Forelimb muscle (tissue), 1 donor: ENCODE results near the gene DAZAP1. TPM values are rescaled to one million over a fixed set of nuclear protein-coding genes. Genes with fewer than 3 reads are reported as not detected.
"Not testable (repeated sequence)": the region's sequence is repeated elsewhere in the genome, so short reads cannot be mapped to it uniquely, and the experiment has no call there.

Source experiments
- DNase-seq: peaks from one replicate; pipeline ENCODE4 v3.0.0-alpha.2; 2013; ENCODE audit warnings: low read depth
- polyA plus RNA-seq: library from polyadenylated mRNA; unstranded; fragments of 120-200 nt; gene quantifications from one replicate; pipeline ENCODE4 v1.2.1, GENCODE V29; 2013; ENCODE audit not compliant: insufficient read length

Gene DAZAP1
- polyA plus RNA-seq, 1 donor, result 66.9 TPM

DNA sequence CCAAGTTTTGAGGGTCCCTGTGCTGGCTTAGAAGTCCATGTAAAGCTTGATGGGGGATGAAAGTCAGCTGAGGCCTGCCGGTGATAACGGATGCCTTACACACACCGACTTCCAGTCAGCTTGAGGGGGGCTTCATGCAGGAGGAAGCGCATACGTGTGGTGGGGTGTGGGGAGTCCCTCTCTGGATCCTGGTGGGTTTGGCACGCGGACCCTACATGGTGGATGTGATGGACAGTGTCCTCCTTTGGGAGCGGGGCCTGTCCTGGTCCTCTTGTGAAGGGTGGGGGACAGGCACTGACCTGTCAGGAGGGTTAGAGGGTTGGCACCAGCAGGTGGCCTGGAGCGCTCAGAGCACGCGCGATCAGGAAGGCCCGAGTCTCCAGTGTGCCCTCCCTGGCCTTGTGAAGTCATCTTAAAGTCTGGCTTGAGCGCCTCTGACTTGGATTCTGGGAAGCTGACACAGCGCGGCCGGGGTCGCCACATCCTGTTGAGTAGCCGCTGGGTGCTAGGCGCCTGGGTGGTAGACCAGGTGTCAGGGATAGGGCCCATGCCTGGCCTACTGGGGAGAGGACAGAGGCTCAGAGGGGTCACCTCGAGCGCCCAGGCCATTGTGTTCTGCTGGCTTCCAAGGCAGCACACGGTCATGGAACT lies 2.9 kb downstream of the DAZAP1 start:
- DNase-seq, result no peak

GRCh38 chr19:1410789-1411188 lies 3.4 kb downstream of the DAZAP1 start:
- no peak for DNase-seq

- no peak for DNase-seq
Observed at GRCh38 chr19:1411255-1412191, 4.1 kb downstream of the DAZAP1 start.

DNA sequence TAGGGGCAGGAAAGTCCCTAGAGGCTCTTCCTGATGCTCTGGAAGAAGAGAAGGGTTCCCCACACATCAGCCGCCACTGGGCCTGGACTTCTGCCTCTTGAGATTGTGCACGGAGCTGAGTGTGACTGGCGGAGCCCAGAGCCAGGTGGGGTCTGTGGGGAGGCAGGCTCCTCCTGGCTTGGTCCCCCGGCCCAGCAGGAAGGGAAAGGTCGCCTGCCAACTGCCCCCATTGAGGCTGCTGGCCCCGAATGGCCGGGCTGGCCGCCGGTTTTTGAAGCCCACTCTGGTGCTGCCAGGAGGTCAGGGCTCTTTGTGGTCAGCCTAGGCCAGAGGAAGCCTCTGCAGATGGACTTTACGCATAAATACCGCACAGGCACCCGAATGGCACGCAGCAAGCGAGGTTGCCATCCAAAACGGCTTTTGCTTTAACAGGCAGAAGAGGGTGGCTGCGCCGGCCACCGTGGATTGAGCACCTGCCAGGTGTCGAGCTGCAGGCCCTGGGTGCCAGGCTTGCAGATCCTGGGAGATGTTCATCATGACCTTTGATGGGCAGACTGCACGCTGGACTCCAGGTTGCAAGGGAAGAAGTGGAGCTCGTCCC lies 5.0 kb downstream of the DAZAP1 start:
- no peak for DNase-seq

- DNase-seq, result no peak
Observed at GRCh38 chr19:1412995-1413800, 5.8 kb downstream of the DAZAP1 start.

- no peak for DNase-seq
Observed at GRCh38 chr19:1416014-1416841, 8.8 kb downstream of the DAZAP1 start.

GRCh38 chr19:1417145-1417544 lies 9.8 kb downstream of the DAZAP1 start:
- DNase-seq, result no peak

GRCh38 chr19:1417681-1418495 lies 10.5 kb downstream of the DAZAP1 start:
- DNase-seq, result no peak

DNA sequence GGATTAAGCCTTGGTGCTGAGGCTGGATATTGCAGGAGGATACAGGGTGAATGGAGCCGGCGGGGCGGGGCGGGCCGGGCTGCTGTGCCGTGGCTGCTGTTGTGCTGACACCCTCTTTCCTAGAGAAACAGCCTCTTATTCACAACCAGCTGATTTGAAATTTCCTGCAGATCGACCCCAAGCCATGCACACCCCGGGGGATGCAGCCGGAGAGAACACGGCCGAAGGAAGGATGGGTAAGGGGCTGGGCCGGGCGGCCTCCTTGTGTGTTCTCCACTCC lies 11.1 kb downstream of the DAZAP1 start:
- DNase-seq, result no peak

GRCh38 chr19:1418951-1419738 lies 11.8 kb downstream of the DAZAP1 start:
- no peak for DNase-seq

DNA sequence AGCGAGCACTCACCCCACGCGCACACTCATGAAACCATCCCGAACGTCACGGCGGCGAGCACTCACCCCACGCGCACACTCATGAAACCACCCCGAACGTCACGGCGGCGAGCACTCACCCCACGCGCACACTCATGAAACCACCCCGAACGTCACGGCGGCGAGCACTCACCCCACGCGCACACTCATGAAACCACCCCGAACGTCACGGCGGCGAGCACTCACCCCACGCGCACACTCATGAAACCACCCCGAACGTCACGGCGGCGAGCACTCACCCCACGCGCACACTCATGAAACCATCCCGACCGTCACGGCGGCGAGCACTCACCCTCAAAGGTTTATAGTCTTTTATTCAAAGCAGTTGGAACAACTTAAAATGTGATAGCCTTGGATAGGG lies 12.7 kb downstream of the DAZAP1 start:
- DNase-seq, result not testable (repeated sequence)

- DNase-seq, result no peak
Observed at GRCh38 chr19:1420590-1420989, 13.2 kb downstream of the DAZAP1 start.

DNA sequence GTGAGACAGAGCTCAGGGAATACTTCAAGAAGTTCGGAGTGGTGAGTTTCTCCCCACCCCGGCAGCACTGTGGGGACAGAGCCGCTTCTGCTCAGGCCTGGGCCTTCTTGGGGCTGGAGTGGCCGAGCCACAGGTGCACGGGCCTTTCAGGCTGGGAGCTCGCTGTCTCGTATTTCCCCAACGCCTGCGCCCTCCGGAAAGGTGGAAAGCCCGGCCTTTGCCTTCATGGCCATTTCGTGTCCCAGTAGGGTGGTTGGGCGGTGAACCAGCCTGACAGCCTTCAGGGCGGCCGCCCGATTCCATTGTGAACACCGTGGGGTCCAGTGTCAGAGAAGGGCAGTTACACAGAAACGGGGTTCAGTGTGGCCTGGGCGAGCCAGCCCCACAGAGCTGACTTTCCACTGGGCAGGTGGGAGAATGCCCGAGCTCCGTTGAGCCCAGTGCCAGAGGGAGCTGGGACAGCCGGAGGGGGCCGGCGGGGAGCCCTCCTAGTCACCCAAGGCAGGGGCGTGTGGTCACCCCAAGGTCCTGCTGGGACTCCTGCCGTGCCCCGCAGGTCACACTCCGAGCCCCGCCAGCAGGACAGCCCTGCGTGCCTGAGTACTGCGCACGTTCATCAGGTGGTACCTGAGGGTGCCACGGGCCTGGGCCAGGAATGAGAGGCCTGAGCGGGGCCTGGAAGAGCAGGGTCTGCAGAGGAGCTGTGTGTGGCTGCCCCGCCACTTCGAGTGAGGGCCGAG lies 14.0 kb downstream of the DAZAP1 start:
- no peak for DNase-seq

- DNase-seq, result no peak
Observed at GRCh38 chr19:1421958-1422305, 14.5 kb downstream of the DAZAP1 start.

- DNase-seq, result no peak
Observed at GRCh38 chr19:1422360-1422759, 15.0 kb downstream of the DAZAP1 start.

- DNase-seq, result no peak
Observed at GRCh38 chr19:1422943-1423342, 15.6 kb downstream of the DAZAP1 start.

GRCh38 chr19:1423436-1424191 lies 16.2 kb downstream of the DAZAP1 start:
- no peak for DNase-seq
